Embryonic facial prominence (tissue), 1 donor: ENCODE data around the gene P2RX3.

ENCODE experiments used
- DNase-seq: peaks from one replicate; pipeline ENCODE4 v3.0.0-alpha.2; 2016; ENCODE audit errors: extremely low spot score

The P2RX3 gene

DNA sequence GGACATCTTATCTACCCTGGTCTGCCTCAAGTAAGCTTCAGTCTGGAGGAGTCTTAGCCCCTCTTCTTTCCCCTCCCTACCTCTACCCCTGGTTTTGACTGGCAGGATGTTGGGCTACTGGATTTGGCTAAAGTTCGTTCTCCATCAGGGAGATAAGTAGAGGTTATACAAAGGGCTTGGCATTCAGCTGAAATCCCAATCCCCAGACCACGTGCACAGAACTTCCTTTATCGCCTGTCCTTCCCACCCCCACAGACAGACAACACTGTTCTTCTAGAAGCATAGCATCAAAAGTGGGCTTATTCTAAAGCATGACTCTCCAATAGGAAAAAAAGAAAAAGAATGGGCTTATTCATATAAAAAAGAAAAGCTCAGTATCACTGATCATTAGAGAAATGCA is 35.0 kb downstream of the P2RX3 start:
- no peak for DNase-seq

DNA sequence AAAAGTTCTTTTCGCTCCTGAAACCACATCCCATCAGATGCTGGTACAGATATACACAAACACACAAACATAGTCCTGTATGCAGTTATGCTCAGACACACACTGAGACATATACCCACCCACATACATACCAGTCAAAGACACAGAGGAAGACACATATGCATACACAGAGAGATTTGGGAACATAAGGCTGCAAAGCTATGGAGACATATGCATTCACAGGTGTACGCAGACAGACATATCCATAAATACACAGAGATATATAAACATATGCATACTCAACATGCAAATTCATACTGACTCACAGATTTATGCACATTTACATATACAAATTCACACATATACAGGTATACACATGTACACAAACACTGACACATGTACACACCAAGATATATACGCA is 36.8 kb downstream of the P2RX3 start:
- no peak for DNase-seq

DNA sequence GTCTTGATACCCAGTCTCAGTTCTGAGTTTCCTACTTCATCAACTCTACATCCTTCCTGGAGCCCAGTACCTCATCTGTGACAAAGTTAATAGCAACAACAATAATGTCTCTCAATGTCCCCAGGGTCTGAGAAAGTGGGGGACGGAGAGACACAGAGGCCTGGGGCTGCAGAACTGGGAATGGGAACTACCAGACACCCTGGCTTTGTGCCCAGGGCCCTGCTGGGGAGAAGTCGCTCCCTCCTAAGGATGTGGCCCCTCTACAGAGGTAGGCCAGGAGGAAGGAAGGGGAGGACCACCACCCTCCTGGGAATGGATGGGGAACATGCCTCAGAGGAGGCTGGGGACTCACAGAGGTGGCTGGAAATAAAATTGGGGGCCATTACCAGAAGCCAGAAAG is 37.3 kb downstream of the P2RX3 start:
- DNase-seq: no peak

GRCh38 chr11:57376095-57377090 is 38.2 kb downstream of the P2RX3 start:
- no peak for DNase-seq

- DNase-seq: no peak
These were observed 39.0 kb downstream of the P2RX3 start for GRCh38 chr11:57377107-57377506.

- no peak for DNase-seq
These were observed 40.0 kb downstream of the P2RX3 start for GRCh38 chr11:57378186-57378585.

DNA sequence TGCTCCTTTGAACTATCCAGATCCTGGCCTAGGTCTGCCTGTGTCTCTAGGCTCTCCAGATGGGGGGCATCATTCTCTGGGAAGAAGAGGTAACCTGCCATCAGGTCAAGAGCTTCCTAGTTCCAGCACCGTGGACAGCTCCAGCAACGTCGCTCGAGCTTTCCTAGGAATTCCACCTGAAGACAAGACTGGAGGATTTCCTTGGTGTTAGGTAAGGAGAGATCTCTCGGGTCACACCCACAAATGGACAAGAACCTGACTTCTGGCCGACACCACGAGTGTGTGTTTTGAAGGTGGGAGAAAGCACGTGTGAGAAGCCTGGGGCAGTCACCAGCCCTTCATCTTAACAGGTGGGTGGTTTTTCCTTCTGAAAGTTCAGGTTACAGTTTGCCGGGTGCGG is 41.6 kb downstream of the P2RX3 start:
- no peak for DNase-seq

- DNase-seq: no peak
These were observed 42.8 kb downstream of the P2RX3 start, which contains the start of gene PRG3 for GRCh38 chr11:57380975-57381374. Gene PRG3 (minus strand): TSS chr11:57381150. CDS start chr11:57380708, 442 bp downstream.

- no peak for DNase-seq
These were observed 48.2 kb downstream of the P2RX3 start for GRCh38 chr11:57386178-57386940.

- DNase-seq: no peak
These were observed 49.3 kb downstream of the P2RX3 start for GRCh38 chr11:57387289-57388030.

- no peak for DNase-seq
These were observed 52.4 kb downstream of the P2RX3 start, which contains the start of gene PRG2 for GRCh38 chr11:57390535-57390934. Gene PRG2 (minus strand): TSS chr11:57390650. CDS start chr11:57389944, 706 bp downstream.

- no peak for DNase-seq
These were observed 53.0 kb downstream of the P2RX3 start for GRCh38 chr11:57391111-57391510.

DNA sequence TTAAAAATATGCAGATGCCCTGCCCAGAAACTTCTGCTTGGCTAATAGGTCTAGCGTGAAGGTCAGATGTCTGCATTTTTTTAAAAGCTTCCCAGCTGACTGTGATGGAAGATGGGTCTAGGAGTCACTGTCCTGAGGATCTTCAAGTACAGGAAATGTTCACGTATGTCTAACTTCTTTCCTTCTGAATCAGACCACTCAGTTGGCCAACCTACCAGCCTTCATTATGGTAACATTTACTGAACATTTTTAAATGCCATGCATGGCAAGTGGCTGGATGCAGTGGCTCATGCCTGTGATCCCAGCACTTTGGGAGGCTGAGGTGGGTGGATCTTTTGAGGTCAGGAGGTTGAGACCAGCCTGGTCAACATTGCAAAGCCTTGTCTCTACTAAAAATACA is 53.4 kb downstream of the P2RX3 start:
- no peak for DNase-seq

DNA sequence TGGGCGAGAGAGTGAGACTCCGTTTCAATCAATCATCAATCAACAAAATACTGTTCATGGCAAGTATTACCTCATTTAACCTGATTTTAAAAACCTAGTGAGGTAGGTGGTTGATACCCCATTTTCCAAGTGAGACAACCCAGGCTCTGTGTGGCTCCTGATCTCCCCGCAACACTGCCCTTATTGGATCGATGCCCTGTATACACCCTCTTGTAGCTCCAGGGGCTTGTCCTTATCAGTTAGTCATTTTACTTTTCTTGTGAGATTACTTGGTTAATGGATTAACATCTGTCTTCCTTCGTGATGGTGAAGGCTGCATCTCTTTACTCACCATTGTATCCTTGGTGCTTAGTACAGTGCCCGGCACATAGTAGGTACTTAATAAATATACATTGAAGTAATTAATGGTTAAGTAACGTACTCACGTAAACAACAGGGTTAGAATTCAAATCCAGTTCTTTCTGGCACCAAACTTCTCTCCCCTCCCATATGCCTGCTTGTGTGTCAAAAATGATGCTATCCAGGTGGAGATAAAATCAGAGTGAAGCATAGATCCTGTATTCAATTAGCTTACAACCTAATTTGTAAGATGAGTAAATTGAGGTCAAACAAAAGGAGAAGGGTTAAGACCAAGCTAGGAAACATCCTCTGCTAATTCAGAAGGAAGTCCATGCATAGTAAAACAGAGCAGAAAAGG is 54.1 kb downstream of the P2RX3 start:
- DNase-seq: no peak

DNA sequence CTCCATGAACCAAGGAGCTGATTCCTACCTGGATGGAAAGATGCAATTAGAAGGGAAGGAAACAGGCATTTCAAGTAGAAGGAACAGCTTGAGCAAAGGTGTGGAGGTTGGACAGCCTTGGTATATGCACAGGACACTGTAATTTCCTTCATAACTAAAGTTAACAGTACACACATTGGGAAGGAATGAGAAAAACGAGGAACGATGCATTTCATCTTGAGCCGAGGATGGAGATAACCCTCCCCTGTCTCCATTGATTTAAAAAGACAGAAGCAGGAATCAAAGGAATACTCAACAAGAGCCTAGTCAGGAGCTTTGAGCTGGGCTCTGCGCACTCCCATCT is 54.6 kb downstream of the P2RX3 start:
- no peak for DNase-seq

DNA sequence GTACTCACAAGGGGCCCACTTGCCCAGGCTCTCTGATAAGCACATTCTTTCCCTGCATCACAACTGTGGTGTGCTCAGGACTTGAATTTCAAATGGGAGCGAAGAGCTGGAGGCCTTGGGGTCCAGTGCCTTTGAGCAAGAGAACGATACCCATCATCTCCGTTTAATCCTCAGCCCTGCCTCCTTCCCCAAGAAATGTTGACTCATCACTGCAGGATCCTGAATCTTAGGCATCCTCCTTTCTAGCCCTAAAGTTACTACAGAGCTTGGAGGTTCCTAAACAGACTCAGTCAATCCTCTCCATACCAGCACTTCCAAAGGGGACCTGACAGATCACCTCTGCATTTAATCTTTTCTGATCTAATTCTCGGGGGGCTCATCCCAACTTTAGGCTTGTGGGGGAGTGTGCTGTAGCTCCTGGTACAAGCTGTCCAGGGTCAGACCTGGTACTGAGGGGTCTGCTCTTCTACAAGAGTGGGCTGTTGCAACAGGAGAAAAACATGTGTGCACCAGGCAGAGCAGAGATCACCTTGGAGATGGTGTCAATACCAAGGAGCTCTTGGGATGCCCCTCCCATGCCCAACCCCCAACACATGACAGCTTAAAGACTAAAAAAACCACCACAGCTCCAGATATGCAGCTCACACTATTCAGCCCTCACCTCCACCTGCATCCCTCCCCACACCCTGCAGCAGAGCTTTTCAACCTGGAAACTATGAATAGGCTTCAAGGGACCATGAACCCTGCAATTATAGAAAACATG is 56.2 kb downstream of the P2RX3 start:
- DNase-seq: no peak

DNA sequence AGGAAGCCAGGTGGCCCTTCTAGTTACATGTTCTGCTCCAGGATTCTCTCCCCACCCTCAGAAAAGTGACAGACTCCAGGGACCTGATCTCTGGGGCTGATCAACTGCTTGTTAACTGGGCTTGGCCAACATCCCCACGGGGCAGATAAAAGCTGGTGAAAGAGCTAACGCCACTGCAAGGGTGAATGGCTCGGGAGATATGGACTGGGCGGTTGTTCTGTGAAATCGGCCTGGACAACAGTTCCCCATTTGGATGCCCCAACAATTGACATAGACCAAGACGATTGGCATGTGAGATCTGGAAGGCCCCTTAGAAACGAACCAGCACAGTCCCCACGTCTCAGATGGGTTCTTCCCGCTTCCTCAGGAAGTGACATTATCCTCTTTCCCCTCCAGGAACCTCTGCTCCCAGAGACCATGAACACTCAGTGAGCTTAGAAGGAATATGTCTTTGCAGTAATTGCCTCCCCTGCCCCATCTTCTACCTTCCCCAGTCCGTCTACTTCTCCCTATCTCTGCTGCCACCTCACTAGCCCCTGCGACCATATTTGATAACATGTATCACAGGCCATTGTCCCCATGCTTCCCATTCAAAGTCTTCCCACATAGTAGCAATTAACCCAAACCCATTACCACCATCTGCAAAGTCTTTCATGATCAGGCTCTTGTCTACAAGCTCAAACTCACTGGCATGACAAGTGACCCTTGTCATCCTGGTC is 57.9 kb downstream of the P2RX3 start:
- no peak for DNase-seq

GRCh38 chr11:57396744-57397143 is 58.6 kb downstream of the P2RX3 start:
- no peak for DNase-seq

GRCh38 chr11:57397394-57397990 is 59.3 kb downstream of the P2RX3 start:
- no peak for DNase-seq

DNA sequence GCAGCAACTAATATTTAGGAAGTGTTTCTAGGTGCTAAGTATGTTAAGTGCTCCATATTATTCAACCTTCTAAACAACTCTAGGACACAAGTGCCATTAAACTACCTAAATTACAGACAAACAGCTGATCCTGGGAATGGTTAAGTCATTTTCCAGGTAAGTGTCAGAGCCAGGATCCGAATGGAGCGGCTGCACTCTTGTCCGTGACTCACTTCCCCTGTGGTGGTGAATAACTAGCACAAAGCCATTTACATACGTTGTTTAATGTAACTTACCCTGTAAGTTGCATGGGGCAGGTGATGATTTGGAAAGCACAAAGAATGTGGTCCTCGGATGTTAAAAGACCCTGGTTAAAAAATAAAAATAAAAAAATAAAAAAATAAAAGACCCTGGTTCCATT is 61.1 kb downstream of the P2RX3 start:
- no peak for DNase-seq
